Stimulated activated effector memory CD8-positive, alpha-beta T cell treated with anti-CD3 and anti-CD28 coated beads, Interleukin-12 subunit alpha, Interleukin-12 subunit beta, amount 100 ng/mL, for 72 hours (primary cell): ENCODE results near the gene ASAP2.

Experiments used
- ATAC-seq: fragments of 150-1000 bp; cut with Tn5 transposase; 2 replicates; pipeline ENCODE4 v1.10.0; 2021
- DNase-seq, 2 donors: peaks; one replicate each; pipeline ENCODE4 v3.0.0; 2021 to 2022; ENCODE audit warnings: low spot score in 2 of 2
- H3K27ac Mint-ChIP-seq: one replicate; pipeline ENCODE4 v1.8.0; 2022; ENCODE audit warnings: mild to moderate bottlenecking, mixed read lengths
- H3K36me3 Mint-ChIP-seq: one replicate; pipeline ENCODE4 v1.8.0; 2022; ENCODE audit warnings: mild to moderate bottlenecking, mixed read lengths
- H3K4me1 Mint-ChIP-seq: one replicate; pipeline ENCODE4 v1.8.0; 2022; ENCODE audit warnings: mixed read lengths
- H3K4me3 Mint-ChIP-seq: one replicate; pipeline ENCODE4 v1.8.0; 2022; ENCODE audit warnings: mild to moderate bottlenecking, mixed read lengths
- H3K9me3 Mint-ChIP-seq: one replicate; pipeline ENCODE4 v1.8.0; 2022; ENCODE audit warnings: mixed read lengths

The ASAP2 gene

GRCh38 chr2:9310377-9310776 lies 103.8 kb downstream of the ASAP2 start:
- no peaks in the 10 kb centered on the region for H3K4me1 Mint-ChIP-seq
- H3K9me3 Mint-ChIP-seq: no peaks in the 10 kb centered on the region
- DNase-seq (no peak), ATAC-seq (no peak)
- no peak overlapping the region for H3K27ac Mint-ChIP-seq
- H3K4me3 Mint-ChIP-seq: no peak overlapping the region
- H3K36me3 Mint-ChIP-seq: no peaks in the 10 kb centered on the region

DNA sequence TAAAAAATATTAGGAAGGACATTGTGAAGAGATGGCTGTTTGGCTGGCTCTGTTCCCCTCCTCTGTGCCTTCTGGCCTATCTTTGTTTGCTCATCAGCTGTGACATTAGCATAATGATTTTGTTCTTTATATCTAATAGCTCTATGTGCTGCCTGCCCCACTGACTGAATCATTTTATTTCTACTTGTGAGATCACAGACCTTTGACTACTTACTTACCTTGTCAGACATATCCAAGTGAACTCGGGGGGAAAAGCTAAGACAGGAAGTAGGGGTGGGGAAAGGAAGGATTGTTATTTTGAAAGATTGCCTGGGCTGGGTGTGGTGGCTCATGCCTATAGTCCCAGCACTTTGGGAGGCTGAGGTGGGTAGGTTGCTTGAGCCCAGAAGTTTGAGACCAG lies 104.2 kb downstream of the ASAP2 start:
- Mint-ChIP-seq H3K4me1 (no peaks in the 10 kb centered on the region), H3K9me3 (no peaks in the 10 kb centered on the region), H3K36me3 (no peaks in the 10 kb centered on the region), H3K4me3 (no peak overlapping the region), H3K27ac (no peak overlapping the region)
- ATAC-seq (no peak), DNase-seq (no peak)

- no peak overlapping the region for H3K4me3 Mint-ChIP-seq
- H3K27ac Mint-ChIP-seq: no peak overlapping the region
- DNase-seq (no peak), ATAC-seq (no peak)
- H3K9me3 Mint-ChIP-seq: no peaks in the 10 kb centered on the region
- H3K4me1 Mint-ChIP-seq: no peaks in the 10 kb centered on the region
- no peaks in the 10 kb centered on the region for H3K36me3 Mint-ChIP-seq
Measured at GRCh38 chr2:9311488-9311887, 104.9 kb downstream of the ASAP2 start.

- ATAC-seq (no peak), DNase-seq (no peak)
- no peaks in the 10 kb centered on the region for H3K9me3 Mint-ChIP-seq
- no peak overlapping the region for H3K4me3 Mint-ChIP-seq
- H3K27ac Mint-ChIP-seq: no peak overlapping the region
- no peaks in the 10 kb centered on the region for H3K36me3 Mint-ChIP-seq
- no peaks in the 10 kb centered on the region for H3K4me1 Mint-ChIP-seq
Measured at GRCh38 chr2:9312591-9312990, 106.0 kb downstream of the ASAP2 start.

GRCh38 chr2:9313443-9313842 lies 106.8 kb downstream of the ASAP2 start:
- no peak overlapping the region for H3K4me3 Mint-ChIP-seq
- no peaks in the 10 kb centered on the region for H3K9me3 Mint-ChIP-seq
- ATAC-seq (no peak), DNase-seq (no peak)
- no peak overlapping the region for H3K27ac Mint-ChIP-seq
- H3K36me3 Mint-ChIP-seq: no peaks in the 10 kb centered on the region
- no peaks in the 10 kb centered on the region for H3K4me1 Mint-ChIP-seq

DNA sequence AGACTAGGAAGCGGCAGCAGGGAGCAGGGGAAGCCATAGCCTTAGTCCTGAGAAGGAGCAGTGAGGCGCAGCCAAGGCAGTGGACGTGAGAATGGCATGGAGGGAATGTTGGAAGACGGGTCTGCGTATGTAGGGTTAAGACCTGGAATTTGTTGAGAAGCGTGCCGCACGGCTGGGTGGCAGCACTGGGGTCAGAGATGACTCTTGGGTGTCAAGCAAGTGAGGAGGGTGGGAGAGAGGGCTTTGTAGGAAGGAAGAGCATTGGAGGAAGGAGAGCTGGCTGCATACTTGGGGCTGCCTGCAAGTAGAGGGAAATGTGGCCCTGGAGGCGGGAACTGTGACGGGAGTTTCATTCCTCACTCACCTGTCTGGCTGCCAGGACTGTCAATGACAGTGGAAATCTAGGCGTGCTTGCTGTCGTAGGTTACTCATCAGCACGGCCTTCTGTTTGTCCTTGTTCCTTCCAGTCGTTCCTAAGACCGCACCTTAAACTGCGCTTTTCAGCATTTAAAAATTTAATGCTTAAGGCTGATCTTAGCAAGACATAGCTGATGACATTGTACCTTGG lies 108.8 kb downstream of the ASAP2 start:
- no peaks in the 10 kb centered on the region for H3K36me3 Mint-ChIP-seq
- no peaks in the 10 kb centered on the region for H3K4me1 Mint-ChIP-seq
- no peak for DNase-seq
- H3K27ac Mint-ChIP-seq: no peak overlapping the region
- H3K4me3 Mint-ChIP-seq: no peak overlapping the region
- H3K9me3 Mint-ChIP-seq: no peaks in the 10 kb centered on the region
- ATAC-seq: no peak

DNA sequence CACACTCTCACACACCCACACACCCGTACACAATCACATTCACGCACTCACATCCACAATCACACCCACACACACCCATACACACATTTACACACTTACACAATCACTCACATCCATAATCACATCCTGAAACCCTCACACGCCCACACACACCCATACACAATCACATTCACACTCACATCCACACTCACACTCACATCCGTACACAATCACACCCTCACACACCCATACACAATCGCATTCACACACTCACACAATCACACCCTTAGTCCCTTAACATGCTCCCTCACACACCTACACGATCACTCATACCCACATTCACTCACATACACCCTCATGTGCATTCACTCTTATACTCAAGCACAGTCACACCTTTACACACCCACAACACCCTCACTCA lies 110.9 kb downstream of the ASAP2 start:
- H3K27ac Mint-ChIP-seq: no peak overlapping the region
- no peak for ATAC-seq
- no peak for DNase-seq
- no peaks in the 10 kb centered on the region for H3K9me3 Mint-ChIP-seq
- no peaks in the 10 kb centered on the region for H3K36me3 Mint-ChIP-seq
- no peaks in the 10 kb centered on the region for H3K4me1 Mint-ChIP-seq
- no peak overlapping the region for H3K4me3 Mint-ChIP-seq

GRCh38 chr2:9318461-9319337 lies 112.1 kb downstream of the ASAP2 start:
- Mint-ChIP-seq H3K4me3 (no peak overlapping the region), H3K4me1 (no peaks in the 10 kb centered on the region), H3K9me3 (no peaks in the 10 kb centered on the region), H3K36me3 (no peaks in the 10 kb centered on the region), H3K27ac (no peak overlapping the region)
- ATAC-seq (no peak), DNase-seq (no peak)

DNA sequence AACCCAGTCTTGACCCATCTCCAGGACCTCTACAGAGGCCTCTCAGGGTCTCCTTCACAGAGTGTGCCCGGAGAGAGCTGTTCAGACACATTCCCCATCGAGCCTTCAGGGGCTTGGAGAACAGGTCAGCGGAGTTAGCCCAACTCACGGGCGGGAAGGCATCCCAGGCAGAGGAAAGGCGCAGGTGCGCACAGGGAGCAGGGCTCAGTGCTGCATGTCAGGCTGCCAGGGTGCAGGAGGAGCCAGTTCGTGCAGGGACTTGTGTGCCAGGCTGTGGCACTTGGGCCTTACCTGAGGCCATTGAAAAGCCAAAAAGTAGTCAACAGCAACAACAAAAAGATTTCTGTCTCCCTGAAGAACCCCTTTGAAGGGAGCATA lies 112.7 kb downstream of the ASAP2 start:
- no peaks in the 10 kb centered on the region for H3K9me3 Mint-ChIP-seq
- ATAC-seq (no peak), DNase-seq (no peak)
- H3K27ac Mint-ChIP-seq: no peak overlapping the region
- H3K4me1 Mint-ChIP-seq: no peaks in the 10 kb centered on the region
- H3K4me3 Mint-ChIP-seq: no peak overlapping the region
- H3K36me3 Mint-ChIP-seq: no peaks in the 10 kb centered on the region

- DNase-seq: no peak
- no peak overlapping the region for H3K4me3 Mint-ChIP-seq
- H3K4me1 Mint-ChIP-seq: no peaks in the 10 kb centered on the region
- H3K9me3 Mint-ChIP-seq: no peaks in the 10 kb centered on the region
- no peak for ATAC-seq
- H3K36me3 Mint-ChIP-seq: no peaks in the 10 kb centered on the region
- H3K27ac Mint-ChIP-seq: no peak overlapping the region
Measured at GRCh38 chr2:9322576-9322975, 116.0 kb downstream of the ASAP2 start.

DNA sequence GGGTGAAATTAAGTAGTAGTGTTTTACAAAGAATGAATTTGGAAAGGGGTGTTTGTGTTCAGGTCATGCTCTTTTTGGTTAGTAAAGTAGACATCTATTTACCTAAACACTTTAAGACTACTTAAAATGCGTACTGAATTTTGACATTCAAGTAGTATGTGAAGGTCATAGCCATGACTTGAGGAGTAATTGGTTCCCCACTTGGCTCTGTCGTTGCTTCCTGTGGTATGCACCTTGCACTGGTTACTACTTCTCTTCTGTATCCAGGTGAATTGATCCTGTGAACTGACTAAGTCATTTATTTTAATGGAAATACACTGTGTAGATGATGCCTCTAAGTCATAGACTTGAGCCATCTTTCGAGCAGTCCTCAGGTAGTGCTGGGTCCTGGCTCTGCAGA lies 118.8 kb downstream of the ASAP2 start:
- Mint-ChIP-seq H3K4me1 (no peaks in the 10 kb centered on the region), H3K27ac (no peak overlapping the region), H3K9me3 (no peaks in the 10 kb centered on the region), H3K4me3 (no peak overlapping the region), H3K36me3 (no peaks in the 10 kb centered on the region)
- no peak for ATAC-seq
- DNase-seq: no peak

- H3K4me1 Mint-ChIP-seq: no peaks in the 10 kb centered on the region
- no peak for DNase-seq
- no peaks in the 10 kb centered on the region for H3K36me3 Mint-ChIP-seq
- H3K27ac Mint-ChIP-seq: no peak overlapping the region
- no peak for ATAC-seq
- H3K9me3 Mint-ChIP-seq: no peaks in the 10 kb centered on the region
- H3K4me3 Mint-ChIP-seq: no peak overlapping the region
Measured at GRCh38 chr2:9326975-9327374, 120.4 kb downstream of the ASAP2 start.

DNA sequence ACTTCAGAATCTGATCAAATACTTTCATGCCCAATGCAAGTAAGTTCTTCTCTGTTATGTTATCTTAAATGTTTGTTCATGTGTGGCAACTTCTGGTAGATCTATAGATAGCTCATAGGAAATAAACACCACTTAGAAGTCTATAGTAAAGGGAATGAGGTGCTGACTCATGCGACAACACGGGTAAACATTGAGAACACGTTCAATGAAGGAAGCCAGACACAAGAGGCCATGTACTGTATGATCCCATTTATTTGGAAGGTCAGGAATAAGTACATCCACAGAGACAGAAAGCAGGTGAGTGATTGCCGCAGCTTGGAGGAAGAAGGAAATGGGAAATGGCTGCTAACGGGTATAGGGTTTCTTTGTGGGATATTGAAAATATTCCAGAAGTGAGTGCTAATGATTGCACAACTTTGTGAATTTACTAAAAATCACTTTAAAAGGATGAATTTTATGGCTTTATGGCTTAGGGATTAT lies 121.3 kb downstream of the ASAP2 start:
- H3K9me3 Mint-ChIP-seq: no peaks in the 10 kb centered on the region
- no peak for DNase-seq
- ATAC-seq: no peak
- H3K4me3 Mint-ChIP-seq: no peak overlapping the region
- no peaks in the 10 kb centered on the region for H3K4me1 Mint-ChIP-seq
- no peak overlapping the region for H3K27ac Mint-ChIP-seq
- H3K36me3 Mint-ChIP-seq: no peaks in the 10 kb centered on the region

DNA sequence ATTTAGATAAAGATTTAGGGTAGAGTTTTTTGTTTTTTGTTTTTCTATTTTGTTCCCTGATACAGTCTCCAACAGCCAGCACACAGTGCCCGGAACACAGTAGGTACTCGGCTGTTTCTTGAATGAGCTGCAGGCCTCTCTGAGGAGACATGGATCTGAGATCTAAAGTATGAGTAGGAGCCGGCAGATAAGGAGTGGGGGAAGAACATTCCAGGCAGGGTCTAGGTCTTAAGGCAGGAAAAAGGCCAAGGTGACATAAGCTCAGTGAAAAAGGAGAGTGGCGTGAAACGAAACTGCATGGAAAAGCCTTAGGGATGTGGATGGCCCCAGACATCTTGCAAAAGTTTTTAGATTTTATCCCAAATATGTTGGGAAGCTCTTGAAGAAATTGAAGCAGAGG lies 122.3 kb downstream of the ASAP2 start:
- ATAC-seq (no peak), DNase-seq (no peak)
- no peak overlapping the region for H3K4me3 Mint-ChIP-seq
- H3K36me3 Mint-ChIP-seq: no peaks in the 10 kb centered on the region
- H3K27ac Mint-ChIP-seq: no peak overlapping the region
- no peaks in the 10 kb centered on the region for H3K9me3 Mint-ChIP-seq
- no peaks in the 10 kb centered on the region for H3K4me1 Mint-ChIP-seq

GRCh38 chr2:9329497-9329896 lies 122.9 kb downstream of the ASAP2 start:
- Mint-ChIP-seq H3K4me3 (no peak overlapping the region), H3K36me3 (no peaks in the 10 kb centered on the region), H3K4me1 (no peaks in the 10 kb centered on the region), H3K9me3 (no peaks in the 10 kb centered on the region), H3K27ac (no peak overlapping the region)
- no peak for ATAC-seq
- DNase-seq: no peak

DNA sequence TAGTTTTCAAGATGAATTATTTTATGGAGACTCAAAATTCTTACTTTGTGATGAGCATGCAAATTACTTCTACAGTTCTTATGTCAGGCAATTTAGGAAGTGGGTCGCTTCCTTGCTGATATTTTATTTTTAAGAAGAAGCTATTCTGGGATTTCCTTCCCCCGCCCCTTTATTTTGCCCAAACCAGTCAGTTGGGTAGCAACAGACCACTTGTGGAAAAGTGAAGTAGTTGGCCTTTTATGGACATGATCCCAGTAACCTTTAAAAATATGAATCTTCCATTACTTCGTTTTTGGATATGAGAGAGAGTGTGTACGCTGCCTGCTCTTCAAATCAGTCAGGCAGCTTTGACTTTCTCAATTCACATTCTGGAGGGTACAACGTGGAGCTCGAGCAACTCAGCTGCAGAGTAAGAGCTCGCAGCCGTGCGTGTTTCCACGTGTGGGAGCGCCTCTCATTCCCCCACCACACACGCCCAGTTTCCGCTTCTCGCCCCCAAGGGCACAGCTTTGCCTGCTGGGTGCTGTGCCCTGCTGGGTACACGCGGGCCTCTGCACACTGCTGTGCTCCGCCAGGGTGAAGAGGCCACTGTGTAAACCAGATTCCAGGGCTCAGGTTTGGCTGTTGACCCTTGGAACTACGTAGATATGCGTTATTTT lies 124.1 kb downstream of the ASAP2 start:
- Mint-ChIP-seq H3K4me1 (no peaks in the 10 kb centered on the region), H3K27ac (no peak overlapping the region), H3K4me3 (no peak overlapping the region), H3K9me3 (no peaks in the 10 kb centered on the region), H3K36me3 (no peaks in the 10 kb centered on the region)
- DNase-seq (no peak), ATAC-seq (no peak)
